ENCODE measurements around the gene VARS2. TPM values are rescaled to one million over a fixed set of nuclear protein-coding genes. Genes with fewer than 3 reads are reported as not detected.
"Not testable (repeated sequence)": the region's sequence is repeated elsewhere in the genome, so short reads cannot be mapped to it uniquely, and the experiment has no call there.

Gene VARS2
- 10.3 and 12.2 TPM in 2 replicates for polyA plus RNA-seq (2011; rRNA removed)
- polyA minus RNA-seq (2011; rRNA and poly(A)+ RNA removed) = 19.5 and 20.0 TPM in 2 replicates

DNA sequence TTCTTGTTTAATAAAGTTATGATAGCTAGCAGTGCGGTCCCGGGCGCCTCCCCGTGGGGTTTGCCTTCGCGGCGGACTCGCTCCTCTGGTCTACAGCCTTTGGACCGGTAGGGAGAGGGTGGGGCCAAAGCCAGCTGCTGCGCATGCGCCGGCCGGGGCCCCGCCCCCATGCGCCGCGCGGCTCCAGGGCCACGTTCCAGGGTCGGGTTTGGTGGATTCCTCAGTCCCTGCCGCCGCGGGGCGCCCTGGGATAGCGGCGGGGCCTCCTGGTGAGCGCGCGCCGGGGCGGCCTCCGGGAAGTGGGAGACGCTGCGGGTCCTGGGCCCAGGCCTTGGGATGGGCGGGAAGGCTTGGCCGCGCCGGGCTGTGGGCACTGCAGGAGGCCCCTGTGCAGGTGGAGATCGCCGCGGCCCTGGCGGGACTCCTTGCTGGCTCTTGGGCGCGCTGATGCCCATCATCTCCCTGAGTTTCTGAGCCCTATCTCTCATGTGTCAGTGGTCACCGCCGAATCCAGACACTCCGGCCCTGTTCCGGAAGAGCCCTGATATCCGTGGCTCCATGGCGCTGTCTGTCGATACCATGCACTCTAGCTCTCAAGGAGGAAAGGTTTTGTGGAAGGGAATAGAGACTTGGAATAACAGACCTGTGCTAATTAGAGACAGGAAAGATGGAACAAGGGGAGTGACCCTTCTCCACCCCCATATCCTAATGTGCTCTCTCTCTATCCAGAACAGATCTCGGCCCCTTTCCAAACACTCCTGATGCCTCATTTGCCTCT is at the start of gene VARS2:
Gene VARS2, plus strand, starts transcription at position 163 of the 778 bp plus-strand sequence. Its CDS starts 599 bp downstream, at position 762.
- DNase-seq (ENCODE audit: low read depth, low spot score) = peak; percentile 71
- no peaks in the 10 kb centered on the region for H3K9me3 ChIP-seq (ENCODE audit: control insufficient read depth, insufficient read depth, low read length)
- CTCF ChIA-PET = interaction anchor here (0.5 to 9.7 kb wide), 41 partner anchors 9 to 369 kb away, joined by 3 to 261 read pairs (median 5); partner anchors contain the start of gene MUC21
- no peaks in the 10 kb centered on the region for H3K27me3 ChIP-seq (ENCODE audit: control insufficient read depth, insufficient read depth, low read length)
- H3K4me3 ChIP-seq (ENCODE audit: low read depth, low read length) = peak within 1 kb of the TSS; percentile 63
- peak within 1 kb of the TSS; percentile 68 for H3K27ac ChIP-seq (ENCODE audit: low read depth, low read length)
- POLR2A ChIA-PET = interaction anchor here (0.6 to 1.5 kb wide), 10 partner anchors 28 to 239 kb away, joined by 3 to 7 read pairs (median 4); no protein-coding TSS in a partner anchor
- TF ChIP-seq, protein P1, sequence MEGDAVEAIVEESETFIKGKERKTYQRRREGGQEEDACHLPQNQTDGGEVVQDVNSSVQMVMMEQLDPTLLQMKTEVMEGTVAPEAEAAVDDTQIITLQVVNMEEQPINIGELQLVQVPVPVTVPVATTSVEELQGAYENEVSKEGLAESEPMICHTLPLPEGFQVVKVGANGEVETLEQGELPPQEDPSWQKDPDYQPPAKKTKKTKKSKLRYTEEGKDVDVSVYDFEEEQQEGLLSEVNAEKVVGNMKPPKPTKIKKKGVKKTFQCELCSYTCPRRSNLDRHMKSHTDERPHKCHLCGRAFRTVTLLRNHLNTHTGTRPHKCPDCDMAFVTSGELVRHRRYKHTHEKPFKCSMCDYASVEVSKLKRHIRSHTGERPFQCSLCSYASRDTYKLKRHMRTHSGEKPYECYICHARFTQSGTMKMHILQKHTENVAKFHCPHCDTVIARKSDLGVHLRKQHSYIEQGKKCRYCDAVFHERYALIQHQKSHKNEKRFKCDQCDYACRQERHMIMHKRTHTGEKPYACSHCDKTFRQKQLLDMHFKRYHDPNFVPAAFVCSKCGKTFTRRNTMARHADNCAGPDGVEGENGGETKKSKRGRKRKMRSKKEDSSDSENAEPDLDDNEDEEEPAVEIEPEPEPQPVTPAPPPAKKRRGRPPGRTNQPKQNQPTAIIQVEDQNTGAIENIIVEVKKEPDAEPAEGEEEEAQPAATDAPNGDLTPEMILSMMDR (IDR thresholded peaks at IDR 0.05; ENCODE audit: low read depth, low read length) = peak; percentile 40

DNA sequence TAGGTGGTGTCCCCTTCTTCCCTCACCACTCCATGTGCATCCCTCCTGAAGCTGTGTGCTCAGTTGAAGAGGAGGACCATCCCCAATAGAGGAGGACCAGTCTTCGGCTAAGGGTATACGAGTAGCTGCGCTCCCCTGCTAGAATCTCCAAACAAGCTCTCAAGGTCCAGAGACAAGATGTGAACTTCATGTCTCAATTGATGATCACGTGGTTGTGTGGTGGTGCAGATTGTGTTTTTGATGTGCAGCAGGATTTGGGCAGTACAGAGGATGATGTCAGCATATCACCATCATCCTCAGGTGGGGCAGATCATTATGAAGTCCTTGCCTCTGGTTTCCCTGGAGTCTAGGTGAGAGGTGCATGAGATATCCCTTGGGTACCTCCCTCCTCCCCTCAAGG is 49.7 kb upstream of the VARS2 start:
- DNase-seq (ENCODE audit: low read depth, low spot score) = no peak
- CTCF ChIA-PET = no interaction called here
- H3K27ac ChIP-seq (ENCODE audit: low read depth, low read length) = no peak overlapping the region
- peaks cover 17% of the 10 kb centered on the region for H3K27me3 ChIP-seq (ENCODE audit: control insufficient read depth, insufficient read depth, low read length)
- POLR2A ChIA-PET = no interaction called here
- H3K4me3 ChIP-seq (ENCODE audit: low read depth, low read length) = no peak overlapping the region
- TF ChIP-seq, protein P1 (IDR thresholded peaks at IDR 0.05; ENCODE audit: low read depth, low read length) = no peak
- H3K9me3 ChIP-seq (ENCODE audit: control insufficient read depth, insufficient read depth, low read length) = peaks cover 11% of the 10 kb centered on the region

DNA sequence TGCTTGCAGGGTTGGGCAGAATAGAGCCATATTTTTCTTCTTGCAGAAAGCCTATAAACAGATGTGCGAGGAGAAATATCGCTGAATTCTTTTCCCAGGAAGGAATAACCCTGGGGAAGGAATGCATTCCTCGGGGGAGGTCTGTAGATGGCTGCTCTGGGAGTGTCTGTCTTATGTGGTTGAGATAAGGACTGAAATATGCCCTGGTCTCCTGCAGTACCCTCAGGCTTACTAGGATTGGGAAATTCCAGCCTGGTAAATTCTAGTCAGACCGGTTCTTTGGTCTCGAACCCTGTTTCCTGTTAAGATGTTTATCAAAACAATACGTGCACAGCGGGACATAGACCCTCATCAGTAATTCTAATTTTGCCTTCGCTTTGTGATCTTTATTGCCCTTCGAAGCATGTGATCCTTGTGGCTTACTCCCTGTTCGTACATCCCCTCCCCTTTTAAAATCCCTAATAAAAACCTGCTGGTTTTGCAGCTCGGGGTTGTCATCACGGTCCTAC is 44.7 kb upstream of the VARS2 start:
- POLR2A ChIA-PET; DNase-seq (ENCODE audit: low read depth, low spot score); H3K27ac ChIP-seq (ENCODE audit: low read depth, low read length); H3K4me3 ChIP-seq (ENCODE audit: low read depth, low read length); CTCF ChIA-PET: not testable (repeated sequence)
- H3K9me3 ChIP-seq (ENCODE audit: control insufficient read depth, insufficient read depth, low read length) = peaks cover 13% of the 10 kb centered on the region; the same call in 1 of the 2 replicates
- H3K27me3 ChIP-seq (ENCODE audit: control insufficient read depth, insufficient read depth, low read length) = peaks cover 12% of the 10 kb centered on the region

DNA sequence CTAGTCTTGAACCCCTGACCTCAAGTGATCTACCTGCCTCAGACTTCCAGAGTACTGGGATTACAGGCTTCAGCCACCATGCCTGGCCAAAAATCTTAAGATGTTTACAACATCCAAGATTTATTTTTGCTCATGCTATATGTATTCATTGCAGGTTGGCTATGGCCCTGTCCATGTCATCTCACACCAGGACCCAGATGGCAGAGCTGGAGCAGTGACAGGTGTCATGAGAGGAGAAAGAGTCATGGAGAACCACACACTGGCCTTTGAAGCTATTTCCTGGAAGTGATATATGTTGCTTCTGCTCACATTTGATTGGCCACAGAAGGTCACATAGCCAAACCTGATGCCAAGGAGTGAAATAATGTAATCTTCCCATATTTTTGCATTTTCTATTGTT is 43.5 kb upstream of the VARS2 start:
- ChIA-PET POLR2A (no interaction called here), CTCF (no interaction called here)
- DNase-seq (ENCODE audit: low read depth, low spot score) = no peak
- Histone ChIP-seq H3K27ac (ENCODE audit: low read depth, low read length) (no peak overlapping the region), H3K9me3 (ENCODE audit: control insufficient read depth, insufficient read depth, low read length) (peaks cover 13% of the 10 kb centered on the region), H3K27me3 (ENCODE audit: control insufficient read depth, insufficient read depth, low read length) (peaks cover 5% of the 10 kb centered on the region), H3K4me3 (ENCODE audit: low read depth, low read length) (no peak overlapping the region)
- TF ChIP-seq, protein P1 (IDR thresholded peaks at IDR 0.05; ENCODE audit: low read depth, low read length) = no peak

DNA sequence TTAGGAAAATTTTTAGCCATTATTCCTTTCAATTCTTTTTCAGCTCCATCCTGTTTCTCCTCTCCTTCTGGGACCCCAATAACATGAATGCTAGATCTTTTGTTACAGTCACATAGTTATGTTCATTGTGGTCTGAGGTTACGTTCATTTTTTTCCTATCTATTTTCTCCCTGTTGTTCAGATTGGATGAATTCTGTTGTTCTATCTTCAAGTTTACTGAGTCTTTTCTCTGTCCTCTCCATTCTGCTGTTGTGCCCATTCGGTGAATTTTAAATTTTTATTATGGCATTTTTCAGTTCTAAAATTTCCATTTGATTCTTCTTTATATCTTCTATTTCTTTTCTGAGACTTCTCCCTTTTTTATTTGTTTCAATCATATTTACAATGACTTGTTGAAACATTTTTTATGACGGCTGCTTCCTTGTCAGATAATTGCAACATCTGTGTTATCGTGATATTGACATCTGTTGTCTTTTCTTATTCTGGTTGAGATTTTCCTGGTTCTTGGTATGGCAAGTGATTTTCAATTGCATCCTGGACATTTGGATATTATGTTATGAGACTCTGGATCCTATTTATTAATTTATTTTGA is 42.4 kb upstream of the VARS2 start:
- ChIA-PET POLR2A (no interaction called here), CTCF (no interaction called here)
- Histone ChIP-seq H3K9me3 (ENCODE audit: control insufficient read depth, insufficient read depth, low read length) (peaks cover 13% of the 10 kb centered on the region), H3K27me3 (ENCODE audit: control insufficient read depth, insufficient read depth, low read length) (no peaks in the 10 kb centered on the region), H3K27ac (ENCODE audit: low read depth, low read length) (no peak overlapping the region), H3K4me3 (ENCODE audit: low read depth, low read length) (no peak overlapping the region)
- no peak for DNase-seq (ENCODE audit: low read depth, low spot score)
- TF ChIP-seq, protein P1 (IDR thresholded peaks at IDR 0.05; ENCODE audit: low read depth, low read length) = no peak

Data from AG04450 (cell line).